Upper lobe of left lung (tissue), 4 donors: ENCODE data around the gene CNDP1.

Experiments used
- CTCF ChIP-seq, 6 experiments: fragments of 450-650 bp in 4 of 6; fragments of 200-600 bp in 2 of 6; sonication (generic) in 2 of 6; IDR thresholded peaks; one replicate each; pipeline ENCODE4 v1.5.1; 2016 to 2019; ENCODE audit warnings: antibody characterized with exemption in 6 of 6
- EP300 ChIP-seq, 4 donors: sonication (generic); formaldehyde crosslinking; IDR thresholded peaks; one replicate each; pipeline ENCODE4 v1.5.1; 2017; ENCODE audit warnings: antibody characterized with exemption in 4 of 4, control low read depth in 2 of 4
- POLR2A ChIP-seq, 4 donors: fragments of 450-650 bp; IDR thresholded peaks; one replicate each; pipeline ENCODE4 v1.5.1; 2016 to 2017; ENCODE audit warnings: antibody characterized with exemption in 4 of 4, mild to moderate bottlenecking in 2 of 4
- POLR2AphosphoS5 ChIP-seq, 2 donors: sonication (generic); formaldehyde crosslinking; IDR thresholded peaks; one replicate each; pipeline ENCODE4 v1.5.1; 2017; ENCODE audit warnings: antibody characterized with exemption in 2 of 2

GRCh38 chr18:74486119-74486849, 48.0 kb upstream of the CNDP1 start:
- no peak for TF ChIP-seq CTCF (IDR thresholded peaks at IDR 0.05)
- TF ChIP-seq EP300 (IDR thresholded peaks at IDR 0.05): no peak
- no peak for TF ChIP-seq POLR2AphosphoS5 (IDR thresholded peaks at IDR 0.05)
- no peak for TF ChIP-seq POLR2A (IDR thresholded peaks at IDR 0.05)
